Liver (tissue), 9 donors: ENCODE measurements around the gene TMEM140. TPM values are rescaled to one million over a fixed set of nuclear protein-coding genes. Genes with fewer than 3 reads are reported as not detected.

Experiments
- DNase-seq: peaks from one replicate; pipeline ENCODE4 v3.0.0-alpha.2; 2017; ENCODE audit warnings: low spot score
- H3K27ac ChIP-seq, 2 donors: one replicate each; pipeline ENCODE4 v1.7.0; 2013; ENCODE audit warnings: inconsistent platforms in 2 of 2, low read length in 2 of 2, control low read depth in 1 of 2, low read depth in 1 of 2, mild to moderate bottlenecking in 1 of 2
- H3K27me3 ChIP-seq, 4 donors: one replicate each; pipeline versions ENCODE4 v1.6.1 to v1.7.0; 2013; ENCODE audit warnings: low read length in 3 of 4, inconsistent platforms in 1 of 4, mild to moderate bottlenecking in 1 of 4, moderate library complexity in 1 of 4; ENCODE audit not compliant: control insufficient read depth in 4 of 4, insufficient read depth in 4 of 4
- H3K36me3 ChIP-seq, 4 donors: one replicate each; pipeline versions ENCODE4 v1.6.1 to v1.7.0; 2013; ENCODE audit warnings: low read length in 3 of 4, mild to moderate bottlenecking in 3 of 4, low read depth in 1 of 4, moderate library complexity in 1 of 4; ENCODE audit not compliant: control insufficient read depth in 4 of 4, insufficient read depth in 3 of 4
- H3K4me1 ChIP-seq, 4 donors: one replicate each; pipeline versions ENCODE4 v1.6.1 to v1.7.0; 2013; ENCODE audit warnings: low read length in 3 of 4, mild to moderate bottlenecking in 3 of 4, moderate library complexity in 1 of 4; ENCODE audit not compliant: control insufficient read depth in 4 of 4, insufficient read depth in 4 of 4
- H3K4me3 ChIP-seq, 3 donors: one replicate each; pipeline versions ENCODE4 v1.6.1 to v1.7.0; 2013; ENCODE audit warnings: low read length in 3 of 3, control low read depth in 1 of 3, low read depth in 1 of 3, mild to moderate bottlenecking in 1 of 3
- H3K9ac ChIP-seq, 2 donors: one replicate each; pipeline ENCODE4 v1.7.0; 2013; ENCODE audit warnings: low read length in 2 of 2, mild to moderate bottlenecking in 2 of 2, moderate library complexity in 2 of 2, control low read depth in 1 of 2, low read depth in 1 of 2
- H3K9me3 ChIP-seq, 4 donors: one replicate each; pipeline versions ENCODE4 v1.6.1 to v1.7.0; 2013; ENCODE audit warnings: low read length in 3 of 4; ENCODE audit not compliant: control insufficient read depth in 4 of 4
- EGR1 ChIP-seq, 2 donors: IDR thresholded peaks; 2 replicates each; pipeline ENCODE4 v1.6.1; 2016 to 2018; ENCODE audit warnings: antibody characterized with exemption in 2 of 2, low read depth in 2 of 2
- FOXA2 ChIP-seq: IDR thresholded peaks from 2 replicates; pipeline ENCODE4 v1.6.1; 2016; ENCODE audit warnings: antibody characterized with exemption
- GABPA ChIP-seq, 2 donors: IDR thresholded peaks in 1 of 2; conservative IDR thresholded peaks in 1 of 2; 2 replicates each; pipeline ENCODE4 v1.6.1; 2016; ENCODE audit warnings: antibody characterized with exemption in 2 of 2, mild to moderate bottlenecking in 1 of 2, moderate library complexity in 1 of 2
- HNF4A ChIP-seq, 2 donors: conservative IDR thresholded peaks; 2 replicates each; pipeline ENCODE4 v1.6.1; 2016; ENCODE audit warnings: antibody characterized with exemption in 2 of 2, mild to moderate bottlenecking in 2 of 2
- HNF4G ChIP-seq: IDR thresholded peaks from 2 replicates; pipeline ENCODE4 v1.6.1; 2016; ENCODE audit warnings: antibody characterized with exemption
- JUND ChIP-seq, 2 donors: IDR thresholded peaks; 2 replicates each; pipeline ENCODE4 v1.6.1; 2016; ENCODE audit warnings: antibody characterized with exemption in 2 of 2
- NR2F2 ChIP-seq: IDR thresholded peaks from 2 replicates; pipeline ENCODE4 v1.6.1; 2016; ENCODE audit warnings: antibody characterized with exemption
- RAD21 ChIP-seq, 2 donors: IDR thresholded peaks; 2 replicates each; pipeline ENCODE4 v1.6.1; 2016; ENCODE audit warnings: antibody characterized with exemption in 2 of 2, mild to moderate bottlenecking in 2 of 2
- RXRA ChIP-seq, 2 donors: IDR thresholded peaks; 2 replicates each; pipeline ENCODE4 v1.6.1; 2017 to 2018; ENCODE audit warnings: antibody characterized with exemption in 2 of 2, mild to moderate bottlenecking in 1 of 2
- SP1 ChIP-seq: IDR thresholded peaks from 2 replicates; pipeline ENCODE4 v1.6.1; 2018; ENCODE audit warnings: antibody characterized with exemption, mild to moderate bottlenecking
- TAF1 ChIP-seq: conservative IDR thresholded peaks from 2 replicates; pipeline ENCODE4 v1.6.1; 2016; ENCODE audit warnings: antibody characterized with exemption, mild to moderate bottlenecking
- YY1 ChIP-seq: IDR thresholded peaks from 2 replicates; pipeline ENCODE4 v1.6.1; 2016; ENCODE audit warnings: antibody characterized with exemption, mild to moderate bottlenecking
- WGBS: extraction: QIAGEN DNeasy Blood & Tissue Kit; methylation state at CpG from one replicate; pipeline ENCODE4 v1.1.7; 2013; 5-methylcytosine and 5-hydroxymethylcytosine counted together
- polyA plus RNA-seq, 2 donors: library from polyadenylated mRNA; stranded (reverse) in 1 of 2; unstranded in 1 of 2; fragments of 200-250 nt in 1 of 2; fragments of >200 nt in 1 of 2; fragmentation: Nextera tagmentation in 1 of 2; extraction: Ambion mirVana in 1 of 2; gene quantifications; one replicate each; pipeline versions ENCODE4 v1.2.1 to v1.2.3, GENCODE V29; 2013 to 2015
- total RNA-seq, 2 donors: library from RNA; depleted of rRNA; stranded (reverse); fragments of >200 nt; gene quantifications; one replicate each; pipeline ENCODE4 v1.2.3, GENCODE V29; 2014
- TF ChIP-seq, protein P1 (sequence below): IDR thresholded peaks from 2 replicates; pipeline ENCODE4 v1.6.1; 2016; ENCODE audit warnings: antibody characterized with exemption
- TF ChIP-seq, protein P2 (sequence below): IDR thresholded peaks from 2 replicates; pipeline ENCODE4 v1.6.1; 2016; ENCODE audit warnings: antibody characterized with exemption
- TF ChIP-seq, protein P3 (sequence below): fragments of 150-350 bp; IDR thresholded peaks from 2 replicates; pipeline ENCODE4 v1.5.1; 2017; ENCODE audit warnings: improper control_type of control experiment, low read depth, low read length; ENCODE audit not compliant: missing input control
- TF ChIP-seq, protein P4 (sequence below): IDR thresholded peaks from 2 replicates; pipeline ENCODE4 v1.6.1; 2016; ENCODE audit warnings: antibody characterized with exemption, mild to moderate bottlenecking
- donor health status: healthy.
- donor health status: healthy.
- donor health status: healthy.
- donor health status: healthy.
- donor health status: healthy.

TMEM140 gene
- total and polyA plus RNA-seq, 4 donors: 22.3 to 34.3 (median 25.9) TPM

DNA sequence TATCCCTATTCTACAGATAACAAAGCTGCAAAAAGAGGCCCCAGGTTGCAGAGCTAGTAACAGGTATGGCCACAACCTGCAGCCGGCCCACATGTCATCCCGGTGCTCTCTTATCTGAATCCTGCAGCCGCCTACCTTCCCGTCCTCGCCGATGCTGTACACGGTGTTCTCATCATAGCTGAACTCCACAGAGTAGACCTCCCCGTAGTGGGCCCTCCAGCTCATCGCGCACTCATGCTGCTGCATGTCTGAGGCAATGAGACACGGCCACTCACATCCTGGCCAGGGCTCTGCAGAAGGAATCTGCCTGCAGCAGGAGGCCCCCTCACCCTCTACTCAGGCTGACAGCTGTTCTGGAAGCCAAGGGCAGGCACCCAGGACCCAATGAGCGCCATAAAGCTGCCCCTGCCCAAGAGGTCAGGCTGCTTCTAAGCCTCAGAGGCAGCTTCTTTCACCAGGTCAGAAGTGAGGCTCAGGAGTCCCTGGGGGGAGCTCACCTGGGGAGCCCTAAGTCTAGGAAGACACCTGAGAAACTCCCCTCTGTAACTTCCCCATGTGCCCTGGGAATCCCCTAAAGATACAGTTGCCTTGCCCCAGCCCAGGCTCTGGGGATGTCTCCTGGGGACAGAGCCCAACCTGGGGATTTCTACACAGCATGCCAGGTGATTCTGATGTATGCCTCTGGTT lies 40.6 kb downstream of the TMEM140 start:
- H3K9me3 ChIP-seq: no peaks in the 10 kb centered on the region
- no peak for DNase-seq
- H3K27ac ChIP-seq: no peak overlapping the region
- TF ChIP-seq, protein P1, sequence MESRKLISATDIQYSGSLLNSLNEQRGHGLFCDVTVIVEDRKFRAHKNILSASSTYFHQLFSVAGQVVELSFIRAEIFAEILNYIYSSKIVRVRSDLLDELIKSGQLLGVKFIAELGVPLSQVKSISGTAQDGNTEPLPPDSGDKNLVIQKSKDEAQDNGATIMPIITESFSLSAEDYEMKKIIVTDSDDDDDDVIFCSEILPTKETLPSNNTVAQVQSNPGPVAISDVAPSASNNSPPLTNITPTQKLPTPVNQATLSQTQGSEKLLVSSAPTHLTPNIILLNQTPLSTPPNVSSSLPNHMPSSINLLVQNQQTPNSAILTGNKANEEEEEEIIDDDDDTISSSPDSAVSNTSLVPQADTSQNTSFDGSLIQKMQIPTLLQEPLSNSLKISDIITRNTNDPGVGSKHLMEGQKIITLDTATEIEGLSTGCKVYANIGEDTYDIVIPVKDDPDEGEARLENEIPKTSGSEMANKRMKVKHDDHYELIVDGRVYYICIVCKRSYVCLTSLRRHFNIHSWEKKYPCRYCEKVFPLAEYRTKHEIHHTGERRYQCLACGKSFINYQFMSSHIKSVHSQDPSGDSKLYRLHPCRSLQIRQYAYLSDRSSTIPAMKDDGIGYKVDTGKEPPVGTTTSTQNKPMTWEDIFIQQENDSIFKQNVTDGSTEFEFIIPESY: no peak
- TF ChIP-seq NR2F2: no peak
- TF ChIP-seq, protein P2, sequence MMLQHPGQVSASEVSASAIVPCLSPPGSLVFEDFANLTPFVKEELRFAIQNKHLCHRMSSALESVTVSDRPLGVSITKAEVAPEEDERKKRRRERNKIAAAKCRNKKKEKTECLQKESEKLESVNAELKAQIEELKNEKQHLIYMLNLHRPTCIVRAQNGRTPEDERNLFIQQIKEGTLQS: no peak
- no peak for TF ChIP-seq RAD21 (IDR thresholded peaks at IDR 0.05)
- TF ChIP-seq YY1: no peak
- TF ChIP-seq RXRA (IDR thresholded peaks at IDR 0.05): no peak
- TF ChIP-seq JUND (IDR thresholded peaks at IDR 0.05): no peak
- no peak for TF ChIP-seq EGR1 (IDR thresholded peaks at IDR 0.05; ENCODE audit: low read depth in 2 of 2)
- H3K4me3 ChIP-seq: no peak overlapping the region
- H3K27me3 ChIP-seq: no peaks in the 10 kb centered on the region
- H3K9ac ChIP-seq: no peak overlapping the region
- H3K4me1 ChIP-seq: peaks cover 0 to 8% (median 7%) of the 10 kb centered on the region in 4 donors
- WGBS: 98% methylated on average over 12 of the region's 12 CpGs
- peaks cover 16 to 68% (median 45%) of the 10 kb centered on the region in 4 donors for H3K36me3 ChIP-seq

DNA sequence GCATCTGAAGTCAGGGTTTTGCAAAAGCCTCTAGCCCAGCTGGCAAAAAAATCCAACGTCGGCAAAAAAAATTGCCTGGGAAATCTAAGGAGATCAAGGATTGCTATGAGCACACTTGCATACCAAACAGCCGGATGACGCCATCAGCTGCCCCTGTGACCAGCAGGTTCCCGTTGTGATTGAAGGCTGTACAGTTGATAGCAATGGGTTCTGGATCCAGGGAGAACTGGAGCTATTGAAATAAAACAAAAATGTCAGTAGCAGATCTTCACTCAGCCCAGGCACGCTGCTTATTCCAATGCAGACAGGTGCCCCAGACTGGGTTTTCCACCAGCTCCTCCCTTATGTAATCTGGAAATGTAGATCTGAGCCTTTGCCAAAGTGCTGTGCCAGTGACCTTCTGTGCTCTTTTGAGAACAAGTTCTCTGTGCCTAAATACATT lies 41.4 kb downstream of the TMEM140 start:
- WGBS: 72% methylated on average over 6 of the region's 6 CpGs
- Histone ChIP-seq H3K36me3 (peaks cover 21 to 68% (median 45%) of the 10 kb centered on the region in 4 donors), H3K4me1 (peaks cover 0 to 8% (median 7%) of the 10 kb centered on the region in 4 donors), H3K4me3 (no peak overlapping the region), H3K27ac (no peak overlapping the region), H3K27me3 (no peaks in the 10 kb centered on the region), H3K9me3 (no peaks in the 10 kb centered on the region), H3K9ac (no peak overlapping the region)
- TF ChIP-seq GABPA (IDR thresholded peaks at IDR 0.05 in 1 of 2, conservative IDR thresholded peaks at IDR 0.05 in 1 of 2) (no peak), FOXA2 (no peak), HNF4G (no peak), RAD21 (IDR thresholded peaks at IDR 0.05) (peak; percentile 15 to 28), SP1 (peak; percentile 12), HNF4A (conservative IDR thresholded peaks at IDR 0.05) (peak in 1 of 2 donors; percentile 19), TAF1 (no peak), JUND (IDR thresholded peaks at IDR 0.05) (no peak), RXRA (IDR thresholded peaks at IDR 0.05) (peak; percentile 43 to 47)
- TF ChIP-seq, protein P3, sequence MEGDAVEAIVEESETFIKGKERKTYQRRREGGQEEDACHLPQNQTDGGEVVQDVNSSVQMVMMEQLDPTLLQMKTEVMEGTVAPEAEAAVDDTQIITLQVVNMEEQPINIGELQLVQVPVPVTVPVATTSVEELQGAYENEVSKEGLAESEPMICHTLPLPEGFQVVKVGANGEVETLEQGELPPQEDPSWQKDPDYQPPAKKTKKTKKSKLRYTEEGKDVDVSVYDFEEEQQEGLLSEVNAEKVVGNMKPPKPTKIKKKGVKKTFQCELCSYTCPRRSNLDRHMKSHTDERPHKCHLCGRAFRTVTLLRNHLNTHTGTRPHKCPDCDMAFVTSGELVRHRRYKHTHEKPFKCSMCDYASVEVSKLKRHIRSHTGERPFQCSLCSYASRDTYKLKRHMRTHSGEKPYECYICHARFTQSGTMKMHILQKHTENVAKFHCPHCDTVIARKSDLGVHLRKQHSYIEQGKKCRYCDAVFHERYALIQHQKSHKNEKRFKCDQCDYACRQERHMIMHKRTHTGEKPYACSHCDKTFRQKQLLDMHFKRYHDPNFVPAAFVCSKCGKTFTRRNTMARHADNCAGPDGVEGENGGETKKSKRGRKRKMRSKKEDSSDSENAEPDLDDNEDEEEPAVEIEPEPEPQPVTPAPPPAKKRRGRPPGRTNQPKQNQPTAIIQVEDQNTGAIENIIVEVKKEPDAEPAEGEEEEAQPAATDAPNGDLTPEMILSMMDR: no peak
- TF ChIP-seq, protein P1: no peak
- TF ChIP-seq, protein P4, sequence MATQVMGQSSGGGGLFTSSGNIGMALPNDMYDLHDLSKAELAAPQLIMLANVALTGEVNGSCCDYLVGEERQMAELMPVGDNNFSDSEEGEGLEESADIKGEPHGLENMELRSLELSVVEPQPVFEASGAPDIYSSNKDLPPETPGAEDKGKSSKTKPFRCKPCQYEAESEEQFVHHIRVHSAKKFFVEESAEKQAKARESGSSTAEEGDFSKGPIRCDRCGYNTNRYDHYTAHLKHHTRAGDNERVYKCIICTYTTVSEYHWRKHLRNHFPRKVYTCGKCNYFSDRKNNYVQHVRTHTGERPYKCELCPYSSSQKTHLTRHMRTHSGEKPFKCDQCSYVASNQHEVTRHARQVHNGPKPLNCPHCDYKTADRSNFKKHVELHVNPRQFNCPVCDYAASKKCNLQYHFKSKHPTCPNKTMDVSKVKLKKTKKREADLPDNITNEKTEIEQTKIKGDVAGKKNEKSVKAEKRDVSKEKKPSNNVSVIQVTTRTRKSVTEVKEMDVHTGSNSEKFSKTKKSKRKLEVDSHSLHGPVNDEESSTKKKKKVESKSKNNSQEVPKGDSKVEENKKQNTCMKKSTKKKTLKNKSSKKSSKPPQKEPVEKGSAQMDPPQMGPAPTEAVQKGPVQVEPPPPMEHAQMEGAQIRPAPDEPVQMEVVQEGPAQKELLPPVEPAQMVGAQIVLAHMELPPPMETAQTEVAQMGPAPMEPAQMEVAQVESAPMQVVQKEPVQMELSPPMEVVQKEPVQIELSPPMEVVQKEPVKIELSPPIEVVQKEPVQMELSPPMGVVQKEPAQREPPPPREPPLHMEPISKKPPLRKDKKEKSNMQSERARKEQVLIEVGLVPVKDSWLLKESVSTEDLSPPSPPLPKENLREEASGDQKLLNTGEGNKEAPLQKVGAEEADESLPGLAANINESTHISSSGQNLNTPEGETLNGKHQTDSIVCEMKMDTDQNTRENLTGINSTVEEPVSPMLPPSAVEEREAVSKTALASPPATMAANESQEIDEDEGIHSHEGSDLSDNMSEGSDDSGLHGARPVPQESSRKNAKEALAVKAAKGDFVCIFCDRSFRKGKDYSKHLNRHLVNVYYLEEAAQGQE: no peak
- no peak for DNase-seq
